Measurements from ENCODE around the gene KATNBL1. TPM values are rescaled to one million over a fixed set of nuclear protein-coding genes. Genes with fewer than 3 reads are reported as not detected.

Gene KATNBL1
- total RNA-seq, 1 experiment from 2014 or later, result 46.8 TPM

- Histone ChIP-seq H4K5ac (ENCODE audit: insufficient read length, low read depth, low read length) (no peak overlapping the region), H3K4me2 (ENCODE audit: insufficient read depth, insufficient read length, low read length) (no peak overlapping the region), H3K4ac (ENCODE audit: low read depth, low read length) (no peak overlapping the region), H2BK20ac (ENCODE audit: low read depth, low read length, poor library complexity, severe bottlenecking) (no peak overlapping the region), H3K14ac (ENCODE audit: insufficient read depth, low read length) (no peak overlapping the region), H2BK12ac (ENCODE audit: insufficient read length, low read depth, low read length) (no peak overlapping the region), H2AFZ (ENCODE audit: low read length) (no peak overlapping the region), H3K56ac (ENCODE audit: insufficient read length, low read depth, low read length) (no peak overlapping the region), H4K8ac (replicated peaks; ENCODE audit: insufficient read length, low read depth, low read length) (no peak overlapping the region), H3K9me3 (ENCODE audit: control insufficient read depth, low read depth, low read length) (no peaks in the 10 kb centered on the region), H2AK5ac (ENCODE audit: insufficient read length, low read length) (no peak overlapping the region), H3K9ac (ENCODE audit: extremely low read depth, insufficient read length, low read length) (no peak overlapping the region), H3K4me1 (ENCODE audit: insufficient read depth, low read length) (no peaks in the 10 kb centered on the region), H4K20me1 (ENCODE audit: control insufficient read depth, insufficient read depth, insufficient read length) (no peaks in the 10 kb centered on the region), H3K79me1 (ENCODE audit: insufficient read depth, low read depth, low read length, poor library complexity, severe bottlenecking) (peaks cover 6% of the 10 kb centered on the region), H2BK5ac (ENCODE audit: insufficient read length, low read length) (no peak overlapping the region), H3K79me2 (ENCODE audit: insufficient read depth, low read length) (peaks cover 9% of the 10 kb centered on the region; the same call in 1 of the 2 replicates), H2BK120ac (ENCODE audit: low read depth, low read length, poor library complexity, severe bottlenecking) (no peak overlapping the region), H2BK15ac (ENCODE audit: low read depth, low read length) (no peak overlapping the region), H3K27me3 (ENCODE audit: insufficient read depth, low read length) (no peaks in the 10 kb centered on the region), H3K23ac (ENCODE audit: insufficient read length, low read depth, low read length) (no peak overlapping the region), H3T11ph (ENCODE audit: low read length) (no peak overlapping the region), H3K27ac (ENCODE audit: insufficient read length, low read depth, low read length) (no peak overlapping the region), H3K23me2 (ENCODE audit: insufficient read length, low read depth, low read length, poor library complexity, severe bottlenecking) (no peaks in the 10 kb centered on the region), H3K18ac (ENCODE audit: insufficient read length, low read depth, low read length) (no peak overlapping the region), H4K91ac (ENCODE audit: insufficient read length, low read depth, low read length) (no peak overlapping the region)
- no peak overlapping the region for H3K4me3 Mint-ChIP-seq
- no peak for DNase-seq
- H3K9me3 Mint-ChIP-seq, result peaks cover 0 to 4% of the 10 kb centered on the region in 2 experiments; a peak in 1 of 5 replicates
- peaks cover under 1 to 8% of the 10 kb centered on the region in 2 experiments; a peak in 2 of 4 replicates for H3K4me1 Mint-ChIP-seq
- TF ChIP-seq CTCF (conservative IDR thresholded peaks at IDR 0.05), result no peak
- no CpG with 5 or more reads among the region's 5 CpGs for WGBS (ENCODE audit: extremely low coverage, insufficient read length, low lambda C conversion rate)
- no peak overlapping the region; a peak in 1 of 7 replicates for H3K27ac Mint-ChIP-seq
- peaks cover 23 to 35% (median 31%) of the 10 kb centered on the region in 3 experiments for H3K36me3 Mint-ChIP-seq (ENCODE audit: insufficient read depth in 1 of 3, low read depth in 3 of 3)
- no peaks in the 10 kb centered on the region for H3K27me3 Mint-ChIP-seq (ENCODE audit: low read depth)
These were observed 21.2 kb downstream of the KATNBL1 start for GRCh38 chr15:34188711-34189110.

Data from H9 (cell line).